GM21723 (cell line): ENCODE measurements around the gene CA9.
"Not testable (repeated sequence)": the region's sequence is repeated elsewhere in the genome, so short reads cannot be mapped to it uniquely, and the experiment has no call there.

Source experiments
- ATAC-seq: cut with Tn5 transposase; IDR thresholded peaks from one replicate; pipeline ENCODE4 v1.9.1; 2021; ENCODE audit warnings: mild to moderate bottlenecking, moderate library complexity; ENCODE audit not compliant: unreplicated experiment

The CA9 gene

GRCh38 chr9:35673132-35674024, at the start of gene CA9:
TSS of gene CA9 (plus strand) at chr9:35673928. CDS start at chr9:35673960, 32 bp downstream.
- no peak for ATAC-seq

- no peak for ATAC-seq
Observed at GRCh38 chr9:35627575-35627974, 46.2 kb upstream of the CA9 start.

- ATAC-seq, result no peak
Observed at GRCh38 chr9:35628389-35628991, 45.2 kb upstream of the CA9 start.

GRCh38 chr9:35629597-35629996, 44.1 kb upstream of the CA9 start:
- no peak for ATAC-seq

- ATAC-seq, result no peak
Observed at GRCh38 chr9:35635730-35636129, 38.0 kb upstream of the CA9 start.

- ATAC-seq, result no peak
Observed at GRCh38 chr9:35636135-35636876, 37.4 kb upstream of the CA9 start.

- ATAC-seq, result not testable (repeated sequence)
Observed at GRCh38 chr9:35636877-35637246, 36.9 kb upstream of the CA9 start.

- not testable (repeated sequence) for ATAC-seq
Observed at GRCh38 chr9:35637427-35637955, 36.2 kb upstream of the CA9 start.

- not testable (repeated sequence) for ATAC-seq
Observed at GRCh38 chr9:35638751-35639150, 35.0 kb upstream of the CA9 start.

- not testable (repeated sequence) for ATAC-seq
Observed at GRCh38 chr9:35639225-35639624, 34.5 kb upstream of the CA9 start.

GRCh38 chr9:35639631-35640030, 34.1 kb upstream of the CA9 start:
- ATAC-seq, result no peak

- ATAC-seq, result not testable (repeated sequence)
Observed at GRCh38 chr9:35640431-35640830, 33.3 kb upstream of the CA9 start.

- ATAC-seq, result not testable (repeated sequence)
Observed at GRCh38 chr9:35641478-35641877, 32.2 kb upstream of the CA9 start.

GRCh38 chr9:35643046-35643445, 30.7 kb upstream of the CA9 start:
- no peak for ATAC-seq

GRCh38 chr9:35645736-35646135, 28.0 kb upstream of the CA9 start:
- not testable (repeated sequence) for ATAC-seq

- ATAC-seq, result no peak
Observed at GRCh38 chr9:35646153-35646532, 27.6 kb upstream of the CA9 start.

GRCh38 chr9:35646533-35647265, 27.0 kb upstream of the CA9 start:
- ATAC-seq, result peak; percentile 73

- no peak for ATAC-seq
Observed at GRCh38 chr9:35649431-35650340, 24.0 kb upstream of the CA9 start.

GRCh38 chr9:35650341-35651158, 23.2 kb upstream of the CA9 start, which contains the start of gene SIT1:
TSS of gene SIT1 (minus strand) at chr9:35650931. CDS start at chr9:35650853, 78 bp downstream.
- ATAC-seq, result peak; percentile 36
